Astrocyte of the cerebellum (primary cell): ENCODE data around the gene CCDC86.

Experiments used
- DNase-seq: peaks from one replicate; pipeline ENCODE4 v3.0.0-alpha.2; 2011; ENCODE audit warnings: low read depth
- H3K4me3 ChIP-seq: 2 replicates; pipeline ENCODE4 v1.5.1; 2011; ENCODE audit warnings: mild to moderate bottlenecking, low read depth, low read length, moderate library complexity
- in situ Hi-C: cut with HindIII; loops from 2 replicates; pipeline ENCODE4 v1.10.0; 2017; ENCODE audit warnings: low sequenced_read_pairs
- TF ChIP-seq, protein P1 (sequence below): IDR thresholded peaks from 2 replicates; pipeline ENCODE4 v1.5.1; 2012; ENCODE audit warnings: low read length, low read depth, moderate library complexity, mild to moderate bottlenecking; ENCODE audit errors: missing control alignments

Gene CCDC86

DNA sequence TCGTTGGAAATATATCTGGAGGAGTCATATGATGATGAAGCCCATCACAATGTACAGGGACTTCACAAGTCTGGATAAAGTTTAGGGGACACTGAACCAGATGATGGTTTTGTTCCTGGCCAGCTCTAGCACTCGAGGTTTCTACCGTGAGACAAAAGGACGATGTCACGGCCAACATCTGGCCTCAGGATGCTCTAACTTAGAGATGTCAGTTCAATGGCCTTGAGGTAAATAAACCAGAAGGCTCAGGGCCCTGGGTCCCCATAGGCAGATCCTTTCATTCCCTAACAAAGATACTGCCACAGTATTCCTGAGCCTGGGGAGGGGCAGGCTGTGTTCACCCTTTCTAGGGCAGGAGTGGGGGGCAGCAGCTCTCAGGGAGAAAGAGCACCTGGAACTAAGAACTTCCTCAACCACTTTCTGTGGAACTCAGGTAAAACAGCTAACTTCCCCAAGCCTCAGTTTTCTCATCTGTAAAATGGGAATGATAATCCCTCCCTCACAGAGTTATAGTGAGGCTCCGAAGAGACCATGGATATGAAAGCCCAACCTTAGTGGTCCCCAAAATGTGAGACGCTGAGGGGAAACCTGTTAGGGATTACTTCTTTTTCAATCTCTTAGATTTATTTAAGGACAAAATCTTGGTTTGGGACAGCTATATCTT is 38.5 kb upstream of the CCDC86 start:
- TF ChIP-seq, protein P1, sequence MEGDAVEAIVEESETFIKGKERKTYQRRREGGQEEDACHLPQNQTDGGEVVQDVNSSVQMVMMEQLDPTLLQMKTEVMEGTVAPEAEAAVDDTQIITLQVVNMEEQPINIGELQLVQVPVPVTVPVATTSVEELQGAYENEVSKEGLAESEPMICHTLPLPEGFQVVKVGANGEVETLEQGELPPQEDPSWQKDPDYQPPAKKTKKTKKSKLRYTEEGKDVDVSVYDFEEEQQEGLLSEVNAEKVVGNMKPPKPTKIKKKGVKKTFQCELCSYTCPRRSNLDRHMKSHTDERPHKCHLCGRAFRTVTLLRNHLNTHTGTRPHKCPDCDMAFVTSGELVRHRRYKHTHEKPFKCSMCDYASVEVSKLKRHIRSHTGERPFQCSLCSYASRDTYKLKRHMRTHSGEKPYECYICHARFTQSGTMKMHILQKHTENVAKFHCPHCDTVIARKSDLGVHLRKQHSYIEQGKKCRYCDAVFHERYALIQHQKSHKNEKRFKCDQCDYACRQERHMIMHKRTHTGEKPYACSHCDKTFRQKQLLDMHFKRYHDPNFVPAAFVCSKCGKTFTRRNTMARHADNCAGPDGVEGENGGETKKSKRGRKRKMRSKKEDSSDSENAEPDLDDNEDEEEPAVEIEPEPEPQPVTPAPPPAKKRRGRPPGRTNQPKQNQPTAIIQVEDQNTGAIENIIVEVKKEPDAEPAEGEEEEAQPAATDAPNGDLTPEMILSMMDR = no peak
- DNase-seq = no peak
- no peak overlapping the region for H3K4me3 ChIP-seq
- in situ Hi-C loops = no loop called here

DNA sequence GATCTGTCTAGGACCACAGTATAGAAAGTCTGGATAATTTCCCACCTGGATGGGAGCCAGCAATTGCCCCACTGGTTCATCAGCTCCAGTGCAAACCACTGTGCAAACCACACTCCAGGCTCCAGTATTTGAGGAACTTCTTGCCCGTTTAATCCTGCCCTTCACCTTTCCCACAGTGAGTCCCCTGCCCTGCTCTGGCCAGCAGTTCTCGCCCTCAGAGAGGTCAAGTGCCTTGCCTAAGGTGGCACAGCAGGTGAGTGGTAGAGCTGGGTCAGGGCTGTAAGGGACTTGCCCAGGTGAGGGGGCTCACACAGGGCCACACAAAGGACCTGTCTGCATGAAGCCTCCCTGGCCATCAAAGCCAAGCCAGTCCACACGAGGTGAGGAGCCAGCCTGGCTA is 32.7 kb upstream of the CCDC86 start:
- no peak for DNase-seq
- in situ Hi-C loops = no loop called here
- TF ChIP-seq, protein P1 = no peak
- no peak overlapping the region for H3K4me3 ChIP-seq

DNA sequence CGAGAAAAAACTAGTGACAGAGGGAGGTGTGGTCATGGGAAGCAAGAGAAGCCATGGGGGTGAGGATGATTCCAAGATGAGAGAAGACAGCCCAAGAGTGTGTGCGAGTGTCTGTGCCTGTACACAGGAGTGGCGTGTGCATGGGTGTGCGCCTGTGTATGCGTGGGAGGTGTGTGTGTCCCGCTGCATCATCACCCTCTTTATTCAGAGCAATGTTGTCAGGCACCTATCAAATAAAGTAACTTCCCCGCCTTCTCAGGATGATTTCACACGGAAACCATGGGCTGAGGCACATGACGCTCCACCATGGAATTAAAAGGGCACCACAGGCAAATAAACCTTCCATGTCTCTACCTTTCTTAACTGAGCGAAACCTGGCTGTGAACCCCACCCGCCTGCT is 32.2 kb upstream of the CCDC86 start:
- TF ChIP-seq, protein P1 = no peak
- DNase-seq = no peak
- no peak overlapping the region for H3K4me3 ChIP-seq
- in situ Hi-C loops = no loop called here

DNA sequence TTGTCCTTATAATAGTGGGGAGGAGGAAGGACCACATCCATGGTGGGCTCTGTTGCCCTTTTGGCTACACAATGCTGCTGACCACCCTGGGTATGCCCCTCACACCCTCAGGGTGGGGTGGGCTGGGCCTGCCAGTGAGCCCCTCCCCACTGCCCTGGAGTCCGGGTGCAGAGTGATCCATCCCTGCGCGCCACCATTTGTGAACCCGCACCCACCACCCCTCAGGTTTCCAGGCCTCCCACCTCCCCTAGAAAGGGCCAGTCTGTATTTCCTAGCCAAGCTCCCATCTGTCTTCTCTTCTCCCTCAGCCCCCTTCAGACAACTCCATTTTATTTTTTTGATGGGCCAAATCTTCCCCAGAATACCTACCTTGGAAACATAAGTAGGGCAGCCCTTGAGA is 31.8 kb upstream of the CCDC86 start:
- TF ChIP-seq, protein P1 = no peak
- in situ Hi-C loops = no loop called here
- H3K4me3 ChIP-seq = no peak overlapping the region

DNA sequence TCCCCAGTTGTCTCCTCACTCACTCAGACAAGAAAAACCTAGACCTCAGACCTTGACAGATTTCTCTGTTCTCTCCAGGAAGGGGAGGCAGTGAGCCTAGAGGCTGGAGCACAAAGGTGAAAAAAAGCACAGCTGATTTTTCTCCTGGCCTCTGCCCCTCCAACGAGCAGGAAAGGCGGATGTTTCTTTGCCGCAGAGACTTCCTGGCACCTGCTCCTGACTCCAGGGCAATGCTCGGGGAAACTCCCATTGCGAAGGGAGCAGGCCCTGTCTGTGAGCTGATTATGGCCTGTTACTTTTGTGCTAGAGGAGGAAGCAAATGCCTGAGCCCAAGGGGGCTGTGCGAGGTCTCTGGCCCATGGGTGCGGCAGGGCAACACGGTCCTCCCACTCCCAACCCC is 31.3 kb upstream of the CCDC86 start:
- in situ Hi-C loops = no loop called here
- TF ChIP-seq, protein P1 = no peak
- DNase-seq = no peak
- H3K4me3 ChIP-seq = no peak overlapping the region

More for the DNA sequence above, 31.8 kb upstream of the CCDC86 start:
- no peak for DNase-seq

DNA sequence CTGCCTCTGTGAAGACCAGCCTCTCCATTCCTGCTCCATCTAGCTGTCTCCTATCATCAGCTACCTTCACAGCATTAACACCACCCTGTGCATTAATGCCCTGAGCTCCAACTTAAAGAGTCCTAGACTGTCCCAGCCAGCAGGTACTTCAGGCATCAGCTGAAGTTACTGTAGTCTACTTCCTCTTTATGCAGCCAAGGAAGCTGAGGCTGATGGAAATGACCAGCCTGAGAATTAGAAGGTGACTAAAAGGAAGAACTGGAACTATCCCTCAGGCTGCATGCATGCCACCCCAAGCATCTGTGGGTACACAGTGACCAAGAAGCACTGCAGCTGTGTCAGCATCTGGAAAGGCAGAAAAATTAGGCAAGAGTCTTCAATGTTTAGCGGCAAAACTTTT is 28.6 kb upstream of the CCDC86 start:
- DNase-seq = no peak
- H3K4me3 ChIP-seq = no peak overlapping the region
- in situ Hi-C loops = no loop called here
- TF ChIP-seq, protein P1 = no peak
